MM.1S (cell line): Measurements from ENCODE around the gene DHFR2.
"Not testable (repeated sequence)": the region's sequence is repeated elsewhere in the genome, so short reads cannot be mapped to it uniquely, and the experiment has no call there.

ENCODE experiments used
- CTCF ChIP-seq: fragments of 300-600 bp; sonication (generic); IDR thresholded peaks from 2 replicates; pipeline ENCODE4 v1.5.1; 2016; ENCODE audit warnings: antibody characterized with exemption, low read length, mixed read lengths
- EZH2 ChIP-seq: fragments of 300-600 bp; sonication (generic); optimal IDR thresholded peaks from 2 replicates; pipeline ENCODE3; 2017; ENCODE audit warnings: low read depth, mild to moderate bottlenecking, antibody characterized with exemption, low read length, mixed read lengths
- EZH2phosphoT487 ChIP-seq: fragments of 300-600 bp; sonication (generic); IDR thresholded peaks from 2 replicates; pipeline ENCODE4 v1.6.1; 2018; ENCODE audit warnings: antibody characterized with exemption, low read length

- not testable (repeated sequence) for TF ChIP-seq CTCF, EZH2, EZH2phosphoT487
Measured at GRCh38 chr3:94110232-94110631, 47.5 kb upstream of the DHFR2 start.
